ENCODE data around the gene MLPH.

- TF ChIP-seq TARDBP (IDR thresholded peaks at IDR 0.05) (no peak), BHLHE40 (IDR thresholded peaks at IDR 0.05; ENCODE audit: borderline replicate concordance) (no peak), CTBP1 (IDR thresholded peaks at IDR 0.05; ENCODE audit: borderline replicate concordance) (no peak), SUZ12 (IDR thresholded peaks at IDR 0.05) (no peak)
These were observed 114.5 kb downstream of the MLPH start for GRCh38 chr2:237601453-237602116.
